Stimulated activated CD8-positive, alpha-beta memory T cell treated with anti-CD3 and anti-CD28 coated beads, Interleukin-12 subunit alpha, Interleukin-12 subunit beta, amount 100 ng/mL, for 24 hours (primary cell): ENCODE measurements around the gene NTF4.

Source experiments
- DNase-seq: peaks from one replicate; pipeline ENCODE4 v3.0.0-alpha.2; 2020; ENCODE audit errors: extremely low read depth

The NTF4 gene

GRCh38 chr19:49064768-49065611 is at the start of gene NTF4:
Gene NTF4, minus strand, starts transcription at chr19:49064818. Its CDS starts 2,821 bp downstream, at chr19:49061997.
- DNase-seq: no peak

GRCh38 chr19:49113762-49114629 is 49.4 kb upstream of the NTF4 start, which contains the start of gene LIN7B:
Gene LIN7B, plus strand, starts transcription at chr19:49114370. Its CDS starts 35 bp downstream, at chr19:49114405.
- DNase-seq: no peak

GRCh38 chr19:49111218-49111998 is 46.8 kb upstream of the NTF4 start:
- no peak for DNase-seq

GRCh38 chr19:49110567-49110966 is 45.9 kb upstream of the NTF4 start:
- no peak for DNase-seq

GRCh38 chr19:49109569-49110233 is 45.1 kb upstream of the NTF4 start:
- DNase-seq: no peak

DNA sequence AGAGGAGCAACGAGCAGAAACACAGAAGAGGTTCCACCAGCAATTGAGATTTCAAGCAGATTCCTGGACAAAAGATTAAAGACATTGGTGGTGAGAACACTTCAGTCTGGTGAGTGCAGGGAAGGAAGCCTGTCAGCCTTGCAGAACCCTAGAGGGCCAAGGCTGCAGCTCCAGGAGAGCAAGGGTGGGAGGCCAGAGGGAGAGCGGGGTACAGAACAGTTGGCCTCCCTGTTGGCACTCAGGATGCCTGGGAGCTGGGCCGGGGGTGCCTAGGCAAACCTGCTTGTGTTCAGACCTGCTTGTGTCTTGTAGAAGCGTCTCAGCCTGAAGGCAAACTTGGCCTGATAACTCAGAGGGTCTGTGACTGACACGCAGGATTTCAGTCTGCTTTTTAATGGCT is 44.4 kb upstream of the NTF4 start:
- no peak for DNase-seq

DNA sequence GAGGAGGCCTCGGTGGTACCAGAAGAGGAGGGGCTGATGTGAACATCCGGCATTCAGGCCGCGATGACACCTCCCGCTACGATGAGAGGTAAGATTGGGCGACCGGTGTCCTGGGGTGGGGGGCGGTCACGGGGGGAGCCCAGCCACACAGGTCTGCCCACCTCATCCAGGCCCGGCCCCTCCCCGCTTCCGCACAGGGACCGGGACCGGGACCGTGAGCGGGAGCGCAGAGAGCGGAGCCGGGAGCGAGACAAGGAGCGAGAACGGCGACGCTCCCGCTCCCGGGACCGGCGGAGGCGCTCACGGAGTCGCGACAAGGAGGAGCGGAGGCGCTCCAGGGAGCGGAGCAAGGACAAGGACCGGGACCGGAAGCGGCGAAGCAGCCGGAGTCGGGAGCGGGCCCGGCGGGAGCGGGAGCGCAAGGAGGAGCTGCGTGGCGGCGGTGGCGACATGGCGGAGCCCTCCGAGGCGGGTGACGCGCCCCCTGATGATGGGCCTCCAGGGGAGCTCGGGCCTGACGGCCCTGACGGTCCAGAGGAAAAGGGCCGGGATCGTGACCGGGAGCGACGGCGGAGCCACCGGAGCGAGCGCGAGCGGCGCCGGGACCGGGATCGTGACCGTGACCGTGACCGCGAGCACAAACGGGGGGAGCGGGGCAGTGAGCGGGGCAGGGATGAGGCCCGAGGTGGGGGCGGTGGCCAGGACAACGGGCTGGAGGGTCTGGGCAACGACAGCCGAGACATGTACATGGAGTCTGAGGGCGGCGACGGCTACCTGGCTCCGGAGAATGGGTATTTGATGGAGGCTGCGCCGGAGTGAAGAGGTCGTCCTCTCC is 43.2 kb upstream of the NTF4 start:
- DNase-seq: no peak

DNA sequence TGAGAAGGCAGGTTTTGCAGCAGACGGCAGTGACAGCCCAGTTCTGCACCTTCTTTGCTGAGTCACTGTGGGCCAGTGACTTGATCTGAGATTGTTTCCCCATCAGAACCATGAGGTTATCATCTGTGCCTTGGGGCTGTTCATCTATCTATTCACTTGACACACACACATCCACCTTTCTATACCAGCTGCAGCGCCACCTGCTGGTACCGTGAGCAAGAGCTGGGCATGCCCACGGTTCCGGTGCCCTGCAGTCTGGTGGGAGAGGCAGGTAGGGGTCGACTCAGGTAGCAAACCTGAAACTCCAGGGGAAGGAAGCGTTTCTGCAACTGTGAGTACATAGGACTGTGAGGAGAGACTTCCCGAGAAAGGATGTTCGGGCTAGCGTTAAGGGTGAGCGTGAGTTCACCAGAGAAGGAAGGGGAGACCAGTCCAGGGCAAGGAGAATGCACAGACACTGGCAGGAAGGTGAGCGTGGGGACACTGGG is 42.1 kb upstream of the NTF4 start:
- DNase-seq: no peak

GRCh38 chr19:49104229-49104864 is 39.7 kb upstream of the NTF4 start:
- no peak for DNase-seq

DNA sequence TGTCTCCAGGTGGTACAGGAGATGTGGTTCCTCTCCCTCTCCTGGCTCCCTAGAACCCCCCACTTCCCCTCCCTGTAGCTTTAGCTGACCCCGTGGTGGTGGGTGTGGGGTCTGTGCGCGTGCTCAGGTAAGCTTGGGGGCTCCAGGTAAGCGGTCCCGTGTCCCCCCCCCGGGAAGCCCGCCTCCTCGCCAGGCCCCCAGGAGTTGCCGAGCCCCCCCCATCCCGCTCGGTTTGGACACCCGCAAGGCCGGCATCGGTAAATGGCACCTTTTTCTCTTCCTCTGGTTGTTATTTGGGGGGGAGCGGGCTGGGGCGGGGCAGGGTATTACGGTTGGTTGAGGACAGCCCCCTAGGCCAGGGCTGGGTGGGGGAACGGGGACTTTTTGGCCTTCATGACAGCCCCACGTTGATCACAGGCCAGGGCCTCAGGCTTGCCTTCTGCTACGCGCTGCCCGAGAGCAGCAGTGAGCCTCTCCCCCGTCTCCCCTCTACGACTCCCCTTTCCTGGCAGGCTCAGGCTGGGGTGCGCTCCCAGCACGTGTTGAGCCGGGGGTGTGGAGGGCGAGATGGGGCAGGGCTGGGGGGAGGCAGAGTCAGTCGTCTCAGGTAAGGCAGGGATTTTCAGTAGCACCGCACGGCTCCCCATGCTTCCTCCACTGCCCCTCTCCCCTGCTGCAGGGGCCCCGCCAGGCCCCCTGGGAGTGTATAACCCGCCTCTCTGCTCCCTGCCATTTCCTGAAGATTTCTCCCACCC is 38.9 kb upstream of the NTF4 start:
- no peak for DNase-seq

- no peak for DNase-seq
Measured at GRCh38 chr19:49102303-49102702, 37.7 kb upstream of the NTF4 start.

DNA sequence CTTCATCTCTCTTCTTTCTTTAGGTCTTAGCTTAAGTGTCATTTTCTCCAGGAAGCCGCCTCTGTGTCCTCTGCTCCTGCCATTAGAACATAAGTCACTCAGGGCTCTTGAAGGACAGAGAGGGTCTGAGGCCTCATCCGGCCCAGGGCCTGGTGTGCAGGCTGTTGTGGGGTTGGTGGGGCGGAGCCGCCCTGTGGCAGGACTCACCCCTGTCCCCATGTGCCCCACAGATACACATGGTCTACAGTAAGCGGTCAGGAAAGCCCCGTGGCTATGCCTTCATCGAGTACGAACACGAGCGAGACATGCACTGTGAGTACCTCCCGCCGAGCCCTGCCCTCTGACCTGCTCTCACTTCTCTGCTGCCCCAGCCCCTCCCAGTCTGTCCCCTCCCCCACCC is 36.5 kb upstream of the NTF4 start:
- no peak for DNase-seq

- no peak for DNase-seq
Measured at GRCh38 chr19:49098795-49099194, 34.2 kb upstream of the NTF4 start.

GRCh38 chr19:49097453-49098288 is 33.1 kb upstream of the NTF4 start:
- no peak for DNase-seq

GRCh38 chr19:49094505-49095482 is 30.2 kb upstream of the NTF4 start:
- no peak for DNase-seq

DNA sequence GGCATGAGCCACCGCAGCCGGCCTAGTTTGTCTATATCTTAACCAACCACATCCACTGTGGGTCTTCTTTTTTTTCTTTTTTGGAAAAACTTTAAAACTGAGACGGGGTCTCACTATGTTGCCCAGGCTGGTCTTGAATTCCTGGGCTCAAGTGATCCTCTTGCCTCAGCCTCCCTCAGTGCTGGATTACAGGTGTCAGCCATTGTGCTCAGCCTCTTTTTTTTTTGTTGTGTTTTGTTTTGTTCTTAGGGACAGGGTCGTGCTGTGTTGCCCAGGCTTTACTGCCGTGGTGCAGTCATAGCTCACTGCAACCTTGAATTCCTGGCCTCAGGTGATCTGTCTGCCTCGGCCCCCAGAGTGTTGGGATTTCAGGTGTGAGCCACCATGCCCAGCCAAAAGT is 28.1 kb upstream of the NTF4 start:
- no peak for DNase-seq
